WERI-Rb-1 (cell line): Measurements from ENCODE around the gene MRPS12.
"Not testable (repeated sequence)": the region's sequence is repeated elsewhere in the genome, so short reads cannot be mapped to it uniquely, and the experiment has no call there.

ENCODE experiments used
- DNase-seq: peaks from one replicate; pipeline ENCODE4 v3.0.0-alpha.2; 2020
- H3K27ac ChIP-seq: fragments of 250-450 bp; sonication (Bioruptor Pico); 2 replicates; pipeline ENCODE4 v1.5.1; 2020; ENCODE audit warnings: mild to moderate bottlenecking, moderate library complexity
- H3K27me3 ChIP-seq: fragments of 250-450 bp; sonication (Bioruptor Pico); 2 replicates; pipeline ENCODE4 v1.5.1; 2021; ENCODE audit warnings: mild to moderate bottlenecking, low read depth, moderate library complexity; ENCODE audit not compliant: insufficient read depth, severe bottlenecking
- H3K36me3 ChIP-seq: fragments of 250-450 bp; sonication (Bioruptor Pico); 2 replicates; pipeline ENCODE4 v1.5.1; 2020; ENCODE audit warnings: mild to moderate bottlenecking, moderate library complexity
- H3K4me3 ChIP-seq: 2 replicates; pipeline ENCODE4 v1.5.1; 2011; ENCODE audit warnings: low read depth, mild to moderate bottlenecking, control low read depth, low read length
- H3K9me3 ChIP-seq: fragments of 250-450 bp; sonication (Bioruptor Pico); 2 replicates; pipeline ENCODE4 v1.5.1; 2021; ENCODE audit warnings: mild to moderate bottlenecking, moderate library complexity; ENCODE audit not compliant: severe bottlenecking
- CTCF ChIP-seq: IDR thresholded peaks from 2 replicates; pipeline ENCODE4 v1.5.1; 2011; ENCODE audit warnings: low read depth, mild to moderate bottlenecking, control low read depth, inconsistent platforms, low read length

The MRPS12 gene

GRCh38 chr19:38930776-38931520, at the start of gene MRPS12:
TSS of gene MRPS12 (plus strand) at chr19:38930944. CDS start at chr19:38931295, 351 bp downstream.
- Histone ChIP-seq H3K9me3 (no peaks in the 10 kb centered on the region), H3K27me3 (no peaks in the 10 kb centered on the region), H3K4me3 (peak within 1 kb of the TSS; percentile 98), H3K27ac (peak within 1 kb of the TSS; percentile 96), H3K36me3 (peaks cover 20% of the 10 kb centered on the region)
- DNase-seq, result peak; percentile 98
- TF ChIP-seq CTCF, result no peak

GRCh38 chr19:38883286-38883685, 47.5 kb upstream of the MRPS12 start:
- H3K27ac ChIP-seq, result no peak overlapping the region
- H3K27me3 ChIP-seq, result no peaks in the 10 kb centered on the region
- TF ChIP-seq CTCF, result no peak
- no peaks in the 10 kb centered on the region for H3K9me3 ChIP-seq
- no peak overlapping the region for H3K4me3 ChIP-seq
- no peaks in the 10 kb centered on the region for H3K36me3 ChIP-seq
- no peak for DNase-seq

- DNase-seq, H3K36me3 ChIP-seq: not testable (repeated sequence)
Measured at GRCh38 chr19:38884691-38885090, 46.1 kb upstream of the MRPS12 start.

GRCh38 chr19:38888876-38889275, 41.9 kb upstream of the MRPS12 start:
- H3K9me3 ChIP-seq, result no peaks in the 10 kb centered on the region
- TF ChIP-seq CTCF, result no peak
- no peaks in the 10 kb centered on the region for H3K27me3 ChIP-seq

More at GRCh38 chr19:38884691-38885090, 46.1 kb upstream of the MRPS12 start:
- H3K27me3 ChIP-seq, H3K27ac ChIP-seq, H3K9me3 ChIP-seq, H3K4me3 ChIP-seq: not testable (repeated sequence)

GRCh38 chr19:38889803-38890202, 40.9 kb upstream of the MRPS12 start:
- peaks cover 3% of the 10 kb centered on the region; the same call in 1 of the 2 replicates for H3K36me3 ChIP-seq
- DNase-seq, result no peak
- H3K4me3 ChIP-seq, result no peak overlapping the region
- H3K27me3 ChIP-seq, result no peaks in the 10 kb centered on the region
- TF ChIP-seq CTCF, result no peak
- no peak overlapping the region for H3K27ac ChIP-seq
- H3K9me3 ChIP-seq, result no peaks in the 10 kb centered on the region

More at GRCh38 chr19:38888876-38889275, 41.9 kb upstream of the MRPS12 start:
- Histone ChIP-seq H3K4me3 (no peak overlapping the region), H3K27ac (no peak overlapping the region), H3K36me3 (peaks cover 3% of the 10 kb centered on the region; the same call in 1 of the 2 replicates)
- DNase-seq, result no peak

GRCh38 chr19:38890686-38891085, 40.1 kb upstream of the MRPS12 start:
- no peak for TF ChIP-seq CTCF
- no peak overlapping the region for H3K4me3 ChIP-seq
- H3K36me3 ChIP-seq, result peaks cover 3% of the 10 kb centered on the region; the same call in 1 of the 2 replicates
- H3K27ac ChIP-seq, result no peak overlapping the region
- no peaks in the 10 kb centered on the region for H3K9me3 ChIP-seq
- DNase-seq, result no peak
- H3K27me3 ChIP-seq, result no peaks in the 10 kb centered on the region
